Ovary (tissue), 9 donors: Measurements from ENCODE around the gene CDH11. TPM values are rescaled to one million over a fixed set of nuclear protein-coding genes. Genes with fewer than 3 reads are reported as not detected.

Experiments used
- DNase-seq, 5 donors: peaks; one replicate each; pipeline ENCODE4 v3.0.0-alpha.2; 2019 to 2020
- H3K27ac ChIP-seq, 2 donors: fragments of 200-600 bp; one replicate each; pipeline versions ENCODE4 v1.5.1 to v1.8.0; 2019 to 2022
- H3K27me3 ChIP-seq: fragments of 200-600 bp; one replicate; pipeline ENCODE4 v1.8.0; 2022
- H3K36me3 ChIP-seq: fragments of 200-600 bp; sonication (generic); one replicate; pipeline ENCODE4 v1.5.1; 2019
- H3K4me1 ChIP-seq: one replicate; pipeline ENCODE4 v1.8.1; 2013; ENCODE audit warnings: mild to moderate bottlenecking, moderate library complexity; ENCODE audit not compliant: insufficient read depth
- H3K4me3 ChIP-seq: fragments of 200-600 bp; sonication (generic); one replicate; pipeline ENCODE4 v1.5.1; 2017
- H3K9me3 ChIP-seq, 2 donors: fragments of 200-600 bp in 1 of 2; sonication (generic) in 1 of 2; one replicate each; pipeline versions ENCODE4 v1.5.1 to v1.8.1; 2013 to 2019; ENCODE audit warnings: mild to moderate bottlenecking in 1 of 2, moderate library complexity in 1 of 2
- CTCF ChIP-seq, 3 donors: fragments of 450-650 bp in 2 of 3; fragments of 200-600 bp in 1 of 3; IDR thresholded peaks; one replicate each; pipeline versions ENCODE4 v1.5.1 to v1.8.0; 2016 to 2022; ENCODE audit warnings: antibody characterized with exemption in 3 of 3, mild to moderate bottlenecking in 1 of 3
- EP300 ChIP-seq: sonication (generic); formaldehyde crosslinking; IDR thresholded peaks from one replicate; pipeline ENCODE4 v1.6.1; 2017; ENCODE audit warnings: antibody characterized with exemption
- POLR2A ChIP-seq: fragments of 450-650 bp; IDR thresholded peaks from one replicate; pipeline ENCODE4 v1.6.1; 2017; ENCODE audit warnings: antibody characterized with exemption, mild to moderate bottlenecking, moderate library complexity
- WGBS, 3 donors: extraction: QIAGEN DNeasy Blood & Tissue Kit in 1 of 3; methylation state at CpG; one replicate each; pipeline versions ENCODE4 v1.1.5 to v1.1.7; 2013 to 2017; 5-methylcytosine and 5-hydroxymethylcytosine counted together
- intact Hi-C, 4 donors: fragments of 100-400 bp; cut with DNase I; formaldehyde crosslinking; loops; one replicate each; pipeline versions ENCODE4 v1.11.0 to v1.15.1; 2022 to 2023
- polyA plus RNA-seq, 2 donors: library from polyadenylated mRNA; stranded (reverse); fragments of 200-250 nt in 1 of 2; fragments of 350-450 nt in 1 of 2; fragmentation: Illumina TruSeq in 1 of 2; extraction: RNeasy Lipid Tissue Mini Kit (QIAGEN cat#74804) in 1 of 2; gene quantifications; one replicate each; pipeline ENCODE4 v1.2.3, GENCODE V29; 2013 to 2014
- total RNA-seq, 7 donors: library from RNA; depleted of rRNA in 2 of 7; stranded (reverse); fragments of >200 nt in 2 of 7; fragmentation: NEBNext Ultra II Directional in 3 of 7; extraction: Animal tissue kit (Norgen Biotek cat#: 25700) in 3 of 7; gene quantifications; one replicate each; pipeline versions ENCODE4 v1.1.0 to v1.2.4, GENCODE V29; 2016 to 2023
- donor health status: DM: no; HTN: no; CAD: no; lungs with moderate emphysema.
- donor health status: DM: no; HTN: no; CAD: no.
- donor health status: Bipolar disorder and iron deficiency.
- donor health status: DM: yes; HTN: yes; CAD: no.
- donor health status: DM: no; HTN: no; CAD: no.
- donor health status: DM: yes; HTN: yes; CAD: no.

The CDH11 gene
- total and polyA plus RNA-seq, 9 donors: 118 to 858 (median 478) TPM

GRCh38 chr16:64981568-64982281 lies 140.1 kb downstream of the CDH11 start:
- Histone ChIP-seq H3K36me3 (no peaks in the 10 kb centered on the region), H3K27ac (peak overlapping the region in 1 of 2 donors; percentile 17), H3K9me3 (no peaks in the 10 kb centered on the region), H3K4me1 (peaks cover 5% of the 10 kb centered on the region), H3K4me3 (no peak overlapping the region), H3K27me3 (no peaks in the 10 kb centered on the region)
- TF ChIP-seq POLR2A: no peak
- no peak for TF ChIP-seq EP300
- no peak for TF ChIP-seq CTCF (IDR thresholded peaks at IDR 0.05)
- intact Hi-C loops: loop anchor here in 1 of 4 donors (5.0 kb wide), 1 partner anchor 136 kb away; no protein-coding TSS in a partner anchor
- 29 to 36% (median 30%) methylated on average over 11 of the region's 11 CpGs for WGBS, 3 donors
- DNase-seq: peak in 1 of 5 donors; percentile 49

GRCh38 chr16:64977206-64977920 lies 144.5 kb downstream of the CDH11 start:
- Histone ChIP-seq H3K4me3 (no peak overlapping the region), H3K36me3 (no peaks in the 10 kb centered on the region), H3K27me3 (no peaks in the 10 kb centered on the region), H3K4me1 (peaks cover 8% of the 10 kb centered on the region), H3K27ac (no peak overlapping the region), H3K9me3 (no peaks in the 10 kb centered on the region)
- TF ChIP-seq EP300: no peak
- no peak for TF ChIP-seq CTCF (IDR thresholded peaks at IDR 0.05)
- no peak for TF ChIP-seq POLR2A
- WGBS, 3 donors: 77 to 83% (median 82%) methylated on average over 4 of the region's 4 CpGs
- no peak for DNase-seq
- intact Hi-C loops: no loop called here

- TF ChIP-seq CTCF (IDR thresholded peaks at IDR 0.05): no peak
- no peak for TF ChIP-seq EP300
- no peak for TF ChIP-seq POLR2A
- no peak overlapping the region for H3K27ac ChIP-seq
- intact Hi-C loops: no loop called here
- WGBS, 3 donors: 78 to 87% (median 86%) methylated on average over 1 of the region's 1 CpG
- no peaks in the 10 kb centered on the region for H3K36me3 ChIP-seq
- no peaks in the 10 kb centered on the region for H3K9me3 ChIP-seq
- no peak for DNase-seq
- H3K4me1 ChIP-seq: peaks cover 4% of the 10 kb centered on the region
- no peaks in the 10 kb centered on the region for H3K27me3 ChIP-seq
- H3K4me3 ChIP-seq: no peak overlapping the region
These were observed 146.0 kb downstream of the CDH11 start for GRCh38 chr16:64975821-64976220.

- WGBS, 3 donors: 89 to 95% (median 94%) methylated on average over 2 of the region's 2 CpGs
These were observed 147.5 kb downstream of the CDH11 start for GRCh38 chr16:64974381-64974780.

More at GRCh38 chr16:64974381-64974780, 147.5 kb downstream of the CDH11 start:
- Histone ChIP-seq H3K27ac (no peak overlapping the region), H3K4me3 (no peak overlapping the region), H3K36me3 (no peaks in the 10 kb centered on the region), H3K9me3 (no peaks in the 10 kb centered on the region), H3K4me1 (peaks cover 4% of the 10 kb centered on the region), H3K27me3 (no peaks in the 10 kb centered on the region)
- TF ChIP-seq CTCF (IDR thresholded peaks at IDR 0.05) (no peak), EP300 (no peak), POLR2A (no peak)
- intact Hi-C loops: no loop called here
- no peak for DNase-seq
